IPS-15b (cell line): Measurements from ENCODE around the gene ARFGAP3.

Experiments
- H3K27me3 ChIP-seq: one replicate; pipeline ENCODE4 v1.6.1; 2013; ENCODE audit warnings: low read length; ENCODE audit not compliant: control insufficient read depth, insufficient read depth
- H3K36me3 ChIP-seq: one replicate; pipeline ENCODE4 v1.6.1; 2013; ENCODE audit warnings: low read length; ENCODE audit not compliant: control insufficient read depth, insufficient read depth
- H3K4me1 ChIP-seq: one replicate; pipeline ENCODE4 v1.6.1; 2013; ENCODE audit warnings: mild to moderate bottlenecking, low read length; ENCODE audit not compliant: control insufficient read depth, insufficient read depth
- H3K4me3 ChIP-seq: one replicate; pipeline ENCODE4 v1.5.1; 2013; ENCODE audit warnings: low read depth, low read length
- H3K9ac ChIP-seq: one replicate; pipeline ENCODE4 v1.6.1; 2013; ENCODE audit warnings: low read depth, mild to moderate bottlenecking, low read length
- H3K9me3 ChIP-seq: one replicate; pipeline ENCODE4 v1.6.1; 2013; ENCODE audit warnings: mild to moderate bottlenecking, low read length; ENCODE audit not compliant: control insufficient read depth, insufficient read depth

The ARFGAP3 gene

GRCh38 chr22:42881982-42882656 lies 25.0 kb upstream of the ARFGAP3 start:
- H3K36me3 ChIP-seq: peaks cover 60% of the 10 kb centered on the region
- no peak overlapping the region for H3K9ac ChIP-seq
- no peaks in the 10 kb centered on the region for H3K9me3 ChIP-seq
- H3K27me3 ChIP-seq: no peaks in the 10 kb centered on the region
- H3K4me1 ChIP-seq: no peaks in the 10 kb centered on the region
- no peak overlapping the region for H3K4me3 ChIP-seq

- H3K4me1 ChIP-seq: no peaks in the 10 kb centered on the region
- no peaks in the 10 kb centered on the region for H3K9me3 ChIP-seq
- peaks cover 60% of the 10 kb centered on the region for H3K36me3 ChIP-seq
- H3K9ac ChIP-seq: no peak overlapping the region
- no peak overlapping the region for H3K4me3 ChIP-seq
- H3K27me3 ChIP-seq: no peaks in the 10 kb centered on the region
These were observed 24.2 kb upstream of the ARFGAP3 start for GRCh38 chr22:42881298-42881697.

- Histone ChIP-seq H3K4me1 (no peaks in the 10 kb centered on the region), H3K27me3 (no peaks in the 10 kb centered on the region), H3K9ac (no peak overlapping the region), H3K36me3 (peaks cover 65% of the 10 kb centered on the region), H3K9me3 (no peaks in the 10 kb centered on the region), H3K4me3 (no peak overlapping the region)
These were observed 23.7 kb upstream of the ARFGAP3 start for GRCh38 chr22:42880815-42881214.

- Histone ChIP-seq H3K4me3 (no peak overlapping the region), H3K4me1 (no peaks in the 10 kb centered on the region), H3K27me3 (no peaks in the 10 kb centered on the region), H3K36me3 (peaks cover 59% of the 10 kb centered on the region), H3K9me3 (no peaks in the 10 kb centered on the region), H3K9ac (no peak overlapping the region)
These were observed 22.4 kb upstream of the ARFGAP3 start for GRCh38 chr22:42879371-42880021.

GRCh38 chr22:42878561-42879305 lies 21.7 kb upstream of the ARFGAP3 start:
- Histone ChIP-seq H3K4me3 (no peak overlapping the region), H3K4me1 (no peaks in the 10 kb centered on the region), H3K27me3 (no peaks in the 10 kb centered on the region), H3K9ac (no peak overlapping the region), H3K9me3 (no peaks in the 10 kb centered on the region), H3K36me3 (peaks cover 57% of the 10 kb centered on the region)

- H3K36me3 ChIP-seq: peaks cover 48% of the 10 kb centered on the region
- H3K9ac ChIP-seq: no peak overlapping the region
- H3K27me3 ChIP-seq: no peaks in the 10 kb centered on the region
- no peaks in the 10 kb centered on the region for H3K9me3 ChIP-seq
- no peak overlapping the region for H3K4me3 ChIP-seq
- H3K4me1 ChIP-seq: no peaks in the 10 kb centered on the region
These were observed 20.7 kb upstream of the ARFGAP3 start for GRCh38 chr22:42877597-42878340.

GRCh38 chr22:42877158-42877557 lies 20.1 kb upstream of the ARFGAP3 start:
- no peaks in the 10 kb centered on the region for H3K27me3 ChIP-seq
- H3K4me1 ChIP-seq: no peaks in the 10 kb centered on the region
- peaks cover 46% of the 10 kb centered on the region for H3K36me3 ChIP-seq
- H3K9ac ChIP-seq: no peak overlapping the region
- H3K4me3 ChIP-seq: no peak overlapping the region
- no peaks in the 10 kb centered on the region for H3K9me3 ChIP-seq

GRCh38 chr22:42876041-42876440 lies 19.0 kb upstream of the ARFGAP3 start:
- Histone ChIP-seq H3K9ac (no peak overlapping the region), H3K9me3 (no peaks in the 10 kb centered on the region), H3K4me3 (no peak overlapping the region), H3K27me3 (no peaks in the 10 kb centered on the region), H3K4me1 (no peaks in the 10 kb centered on the region), H3K36me3 (peaks cover 53% of the 10 kb centered on the region)

- H3K36me3 ChIP-seq: peaks cover 63% of the 10 kb centered on the region
- no peaks in the 10 kb centered on the region for H3K4me1 ChIP-seq
- H3K9ac ChIP-seq: no peak overlapping the region
- H3K27me3 ChIP-seq: no peaks in the 10 kb centered on the region
- H3K9me3 ChIP-seq: no peaks in the 10 kb centered on the region
- no peak overlapping the region for H3K4me3 ChIP-seq
These were observed 16.9 kb upstream of the ARFGAP3 start for GRCh38 chr22:42874010-42874409.

GRCh38 chr22:42873356-42873755 lies 16.3 kb upstream of the ARFGAP3 start:
- Histone ChIP-seq H3K36me3 (peaks cover 56% of the 10 kb centered on the region), H3K9ac (no peak overlapping the region), H3K4me3 (no peak overlapping the region), H3K27me3 (no peaks in the 10 kb centered on the region), H3K4me1 (no peaks in the 10 kb centered on the region), H3K9me3 (no peaks in the 10 kb centered on the region)

GRCh38 chr22:42872821-42873220 lies 15.7 kb upstream of the ARFGAP3 start:
- no peak overlapping the region for H3K4me3 ChIP-seq
- H3K27me3 ChIP-seq: no peaks in the 10 kb centered on the region
- peaks cover 51% of the 10 kb centered on the region for H3K36me3 ChIP-seq
- no peaks in the 10 kb centered on the region for H3K9me3 ChIP-seq
- no peaks in the 10 kb centered on the region for H3K4me1 ChIP-seq
- no peak overlapping the region for H3K9ac ChIP-seq
